HG03432 (cell line): ENCODE results near the gene FUNDC2.
"Not testable (repeated sequence)": the region's sequence is repeated elsewhere in the genome, so short reads cannot be mapped to it uniquely, and the experiment has no call there.

Source experiments
- ATAC-seq: cut with Tn5 transposase; IDR thresholded peaks from one replicate; pipeline ENCODE4 v1.9.1; 2021; ENCODE audit warnings: mild to moderate bottlenecking, moderate library complexity; ENCODE audit not compliant: unreplicated experiment

The FUNDC2 gene

GRCh38 chrX:155026727-155027508 lies at the start of gene FUNDC2:
Gene FUNDC2 (plus strand): TSS chrX:155026844. CDS start chrX:155026939, 95 bp downstream.
- ATAC-seq = peak; percentile 93

- no peak for ATAC-seq
Measured at GRCh38 chrX:154979629-154980028, 47.0 kb upstream of the FUNDC2 start.

GRCh38 chrX:154980330-154981115 lies 46.1 kb upstream of the FUNDC2 start:
- ATAC-seq = peak; percentile 91

GRCh38 chrX:154981116-154981411 lies 45.6 kb upstream of the FUNDC2 start:
- ATAC-seq = peak; percentile 30

- ATAC-seq = no peak
Measured at GRCh38 chrX:154986826-154987575, 39.6 kb upstream of the FUNDC2 start.

- no peak for ATAC-seq
Measured at GRCh38 chrX:154987940-154988339, 38.7 kb upstream of the FUNDC2 start.

GRCh38 chrX:154988719-154989118 lies 37.9 kb upstream of the FUNDC2 start:
- ATAC-seq = no peak

GRCh38 chrX:154990496-154990895 lies 36.1 kb upstream of the FUNDC2 start:
- ATAC-seq = peak; percentile 67

GRCh38 chrX:154991039-154991438 lies 35.6 kb upstream of the FUNDC2 start:
- peak; percentile 44 for ATAC-seq

GRCh38 chrX:154991476-154991875 lies 35.2 kb upstream of the FUNDC2 start:
- ATAC-seq = no peak

- ATAC-seq = no peak
Measured at GRCh38 chrX:154998204-154998880, 28.3 kb upstream of the FUNDC2 start.

GRCh38 chrX:155000841-155001240 lies 25.8 kb upstream of the FUNDC2 start:
- no peak for ATAC-seq

- no peak for ATAC-seq
Measured at GRCh38 chrX:155001873-155002272, 24.8 kb upstream of the FUNDC2 start.

- ATAC-seq = no peak
Measured at GRCh38 chrX:155005190-155005589, 21.5 kb upstream of the FUNDC2 start.

- ATAC-seq = not testable (repeated sequence)
Measured at GRCh38 chrX:155006379-155006778, 20.3 kb upstream of the FUNDC2 start.

- ATAC-seq = not testable (repeated sequence)
Measured at GRCh38 chrX:155006913-155007671, 19.6 kb upstream of the FUNDC2 start.

- not testable (repeated sequence) for ATAC-seq
Measured at GRCh38 chrX:155008578-155008977, 18.1 kb upstream of the FUNDC2 start.

GRCh38 chrX:155009994-155010472 lies 16.6 kb upstream of the FUNDC2 start:
- no peak for ATAC-seq

GRCh38 chrX:155020591-155020990 lies 6.1 kb upstream of the FUNDC2 start:
- no peak for ATAC-seq

- ATAC-seq = no peak
Measured at GRCh38 chrX:155022585-155022984, 4.1 kb upstream of the FUNDC2 start, which contains the start of gene F8. Gene F8 (minus strand): TSS chrX:155022723. CDS start chrX:155022552, 171 bp downstream.
